ENCODE measurements around the gene CRTC3. TPM values are rescaled to one million over a fixed set of nuclear protein-coding genes. Genes with fewer than 3 reads are reported as not detected.
A peak's percentile ranks its signal among the peaks of the same experiment; 100 is the strongest.

CRTC3 gene
- total RNA-seq, 2 experiments from 2014 or later = 90.7 to 92.4 TPM

GRCh38 chr15:90618330-90619125 is 88.8 kb downstream of the CRTC3 start:
- H3K27me3 Mint-ChIP-seq = no peaks in the 10 kb centered on the region
- Histone ChIP-seq H3K4me1 (ENCODE audit: insufficient read depth, low read length) (peaks cover 24% of the 10 kb centered on the region), H3K36me3 (ENCODE audit: insufficient read depth, low read length) (peaks cover 64% of the 10 kb centered on the region), H3K4me3 (ENCODE audit: low read length) (no peak overlapping the region), H3K27ac (ENCODE audit: low read depth in 1 of 2, low read length in 2 of 2) (no peak overlapping the region), H3K9me3 (ENCODE audit: control insufficient read depth in 1 of 2, insufficient read depth in 1 of 2, low read length in 2 of 2) (no peaks in the 10 kb centered on the region), H3K27me3 (ENCODE audit: control insufficient read depth in 1 of 2, insufficient read depth in 2 of 2, low read length in 2 of 2) (no peaks in the 10 kb centered on the region)
- H3K4me3 Mint-ChIP-seq = peak overlapping the region; percentile 12
- no peaks in the 10 kb centered on the region for H3K9me3 Mint-ChIP-seq
- POLR2A ChIA-PET = interaction anchor here (0.8 to 3.4 kb wide), 7 partner anchors 24 to 88 kb away, joined by 3 to 17 read pairs (median 5); no protein-coding TSS in a partner anchor
- CTCF ChIA-PET = interaction anchor here (1.1 to 1.4 kb wide), 7 partner anchors 10 to 137 kb away, joined by 3 to 6 read pairs (median 4); no protein-coding TSS in a partner anchor
- no peak for DNase-seq
- TF ChIP-seq CTCF (IDR thresholded peaks at IDR 0.05) = no peak
- peaks cover 56% of the 10 kb centered on the region for H3K4me1 Mint-ChIP-seq (ENCODE audit: low read depth)
- ATAC-seq (ENCODE audit: poor library complexity) = no peak
- H3K27ac Mint-ChIP-seq = peak overlapping the region; percentile 89
- intact Hi-C loops (cut with DNase I, micrococcal nuclease) = no loop called here
- peaks cover 63% of the 10 kb centered on the region for H3K36me3 Mint-ChIP-seq (ENCODE audit: low read depth)

GRCh38 chr15:90619468-90619867 is 89.7 kb downstream of the CRTC3 start:
- peaks cover 47% of the 10 kb centered on the region for H3K4me1 Mint-ChIP-seq (ENCODE audit: low read depth)
- TF ChIP-seq CTCF (IDR thresholded peaks at IDR 0.05) = peak; percentile 46
- peak; percentile 57 for ATAC-seq (ENCODE audit: poor library complexity)

GRCh38 chr15:90619939-90620338 is 90.2 kb downstream of the CRTC3 start:
- no peaks in the 10 kb centered on the region for H3K9me3 Mint-ChIP-seq
- intact Hi-C loops (cut with DNase I, micrococcal nuclease) = no loop called here
- H3K27me3 ChIP-seq (ENCODE audit: control insufficient read depth in 1 of 2, insufficient read depth in 2 of 2, low read length in 2 of 2) = no peaks in the 10 kb centered on the region
- ChIA-PET POLR2A (interaction anchor here (0.8 to 3.4 kb wide), 7 partner anchors 22 to 169 kb away, joined by 3 to 17 read pairs (median 5); no protein-coding TSS in a partner anchor), CTCF (interaction anchor here (0.6 to 1.4 kb wide), 8 partner anchors 9 to 221 kb away, joined by 3 to 6 read pairs (median 4); no protein-coding TSS in a partner anchor)
- peak overlapping the region in 1 of 2 donors; percentile 41 for H3K27ac ChIP-seq (ENCODE audit: low read depth in 1 of 2, low read length in 2 of 2)
- peak overlapping the region; percentile 66 for H3K4me3 Mint-ChIP-seq
- peaks cover 73% of the 10 kb centered on the region for H3K36me3 ChIP-seq (ENCODE audit: insufficient read depth, low read length)
- peaks cover 24% of the 10 kb centered on the region for H3K4me1 ChIP-seq (ENCODE audit: insufficient read depth, low read length)
- no peaks in the 10 kb centered on the region for H3K27me3 Mint-ChIP-seq
- ATAC-seq (ENCODE audit: poor library complexity) (no peak), DNase-seq (peak in 2 of 14 experiments; percentile 19 to 29)
- no peaks in the 10 kb centered on the region for H3K9me3 ChIP-seq (ENCODE audit: control insufficient read depth in 1 of 2, insufficient read depth in 1 of 2, low read length in 2 of 2)
- peak overlapping the region; percentile 89 for H3K27ac Mint-ChIP-seq
- H3K4me1 Mint-ChIP-seq (ENCODE audit: low read depth) = peaks cover 46% of the 10 kb centered on the region
- no peak for TF ChIP-seq CTCF (IDR thresholded peaks at IDR 0.05)
- H3K4me3 ChIP-seq (ENCODE audit: low read length) = peak overlapping the region; percentile 6
- peaks cover 50% of the 10 kb centered on the region for H3K36me3 Mint-ChIP-seq (ENCODE audit: low read depth)

More at GRCh38 chr15:90619468-90619867, 89.7 kb downstream of the CRTC3 start:
- Histone ChIP-seq H3K27ac (ENCODE audit: low read depth in 1 of 2, low read length in 2 of 2) (peak overlapping the region in 1 of 2 donors; percentile 41), H3K36me3 (ENCODE audit: insufficient read depth, low read length) (peaks cover 70% of the 10 kb centered on the region), H3K9me3 (ENCODE audit: control insufficient read depth in 1 of 2, insufficient read depth in 1 of 2, low read length in 2 of 2) (no peaks in the 10 kb centered on the region), H3K4me3 (ENCODE audit: low read length) (peak overlapping the region; percentile 6), H3K4me1 (ENCODE audit: insufficient read depth, low read length) (peaks cover 24% of the 10 kb centered on the region), H3K27me3 (ENCODE audit: control insufficient read depth in 1 of 2, insufficient read depth in 2 of 2, low read length in 2 of 2) (no peaks in the 10 kb centered on the region)
- intact Hi-C loops (cut with DNase I, micrococcal nuclease) = no loop called here
- H3K36me3 Mint-ChIP-seq (ENCODE audit: low read depth) = peaks cover 55% of the 10 kb centered on the region
- H3K27me3 Mint-ChIP-seq = no peaks in the 10 kb centered on the region
- ChIA-PET POLR2A (interaction anchor here (0.8 to 3.4 kb wide), 8 partner anchors 21 to 168 kb away, joined by 3 to 17 read pairs (median 5); no protein-coding TSS in a partner anchor), CTCF (interaction anchor here (0.6 to 1.4 kb wide), 9 partner anchors 9 to 220 kb away, joined by 3 to 6 read pairs (median 4); no protein-coding TSS in a partner anchor)
- no peaks in the 10 kb centered on the region for H3K9me3 Mint-ChIP-seq
- DNase-seq = peak in 5 of 14 experiments; percentile 11 to 54 (median 30)
- peak overlapping the region; percentile 66 for H3K4me3 Mint-ChIP-seq
- H3K27ac Mint-ChIP-seq = peak overlapping the region; percentile 89

Data from CD4-positive, alpha-beta T cell (primary cell).